CD4-positive, alpha-beta T cell treated with Interleukin-2 at 100 ng/mL for 4 hours (primary cell): ENCODE data around the gene MKKS.
"Not testable (repeated sequence)": the region's sequence is repeated elsewhere in the genome, so short reads cannot be mapped to it uniquely, and the experiment has no call there.

Experiments used
- DNase-seq: peaks from one replicate; pipeline ENCODE4 v3.0.0-alpha.2; 2020; ENCODE audit warnings: low spot score

Gene MKKS

GRCh38 chr20:10412591-10413408, 21.2 kb downstream of the MKKS start:
- no peak for DNase-seq

GRCh38 chr20:10411673-10412072, 22.3 kb downstream of the MKKS start:
- no peak for DNase-seq

- DNase-seq = no peak
These were observed 25.8 kb downstream of the MKKS start for GRCh38 chr20:10408108-10408813.

- no peak for DNase-seq
These were observed 29.0 kb downstream of the MKKS start for GRCh38 chr20:10404959-10405530.

GRCh38 chr20:10404023-10404628, 29.9 kb downstream of the MKKS start:
- DNase-seq = no peak

- no peak for DNase-seq
These were observed 30.9 kb downstream of the MKKS start for GRCh38 chr20:10402938-10403608.

GRCh38 chr20:10398834-10399369, 35.1 kb downstream of the MKKS start:
- DNase-seq = no peak

- DNase-seq = not testable (repeated sequence)
These were observed 39.3 kb downstream of the MKKS start for GRCh38 chr20:10394752-10395151.

- no peak for DNase-seq
These were observed 43.3 kb downstream of the MKKS start for GRCh38 chr20:10390709-10391108.

- no peak for DNase-seq
These were observed 45.4 kb downstream of the MKKS start for GRCh38 chr20:10388597-10388996.

- DNase-seq = no peak
These were observed 46.3 kb downstream of the MKKS start for GRCh38 chr20:10387686-10388085.

GRCh38 chr20:10385850-10386544, 48.0 kb downstream of the MKKS start:
- no peak for DNase-seq

GRCh38 chr20:10381477-10381876, 52.5 kb downstream of the MKKS start:
- no peak for DNase-seq

GRCh38 chr20:10379761-10380160, 54.3 kb downstream of the MKKS start:
- DNase-seq = no peak

GRCh38 chr20:10376270-10377075, 57.5 kb downstream of the MKKS start:
- no peak for DNase-seq

- DNase-seq = no peak
These were observed 58.8 kb downstream of the MKKS start for GRCh38 chr20:10375191-10375590.

GRCh38 chr20:10374036-10374435, 60.0 kb downstream of the MKKS start:
- no peak for DNase-seq

- DNase-seq = no peak
These were observed 62.6 kb downstream of the MKKS start for GRCh38 chr20:10371467-10371866.

GRCh38 chr20:10370091-10370887, 63.7 kb downstream of the MKKS start:
- no peak for DNase-seq

GRCh38 chr20:10369723-10370090, 64.3 kb downstream of the MKKS start:
- DNase-seq = no peak
